GM11168 (cell line): Measurements from ENCODE around the gene ILKAP.

Experiments
- in situ Hi-C: fragments of 300-500 bp; cut with MboI; formaldehyde crosslinking; loops from one replicate; pipeline ENCODE4 v1.12.0; 2022; ENCODE audit warnings: low sequenced_read_pairs; ENCODE audit not compliant: unreplicated experiment

The ILKAP gene, protein sequence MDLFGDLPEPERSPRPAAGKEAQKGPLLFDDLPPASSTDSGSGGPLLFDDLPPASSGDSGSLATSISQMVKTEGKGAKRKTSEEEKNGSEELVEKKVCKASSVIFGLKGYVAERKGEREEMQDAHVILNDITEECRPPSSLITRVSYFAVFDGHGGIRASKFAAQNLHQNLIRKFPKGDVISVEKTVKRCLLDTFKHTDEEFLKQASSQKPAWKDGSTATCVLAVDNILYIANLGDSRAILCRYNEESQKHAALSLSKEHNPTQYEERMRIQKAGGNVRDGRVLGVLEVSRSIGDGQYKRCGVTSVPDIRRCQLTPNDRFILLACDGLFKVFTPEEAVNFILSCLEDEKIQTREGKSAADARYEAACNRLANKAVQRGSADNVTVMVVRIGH

GRCh38 chr2:238203094-238203972, at the start of gene ILKAP:
TSS of gene ILKAP (minus strand) at chr2:238203695. CDS start at chr2:238203553, 142 bp downstream.
- in situ Hi-C loops: no loop called here

GRCh38 chr2:238252766-238253630, 49.5 kb upstream of the ILKAP start:
- in situ Hi-C loops: no loop called here

GRCh38 chr2:238251986-238252385, 48.5 kb upstream of the ILKAP start:
- in situ Hi-C loops: no loop called here

- in situ Hi-C loops: no loop called here
Measured at GRCh38 chr2:238251331-238251730, 47.8 kb upstream of the ILKAP start.

DNA sequence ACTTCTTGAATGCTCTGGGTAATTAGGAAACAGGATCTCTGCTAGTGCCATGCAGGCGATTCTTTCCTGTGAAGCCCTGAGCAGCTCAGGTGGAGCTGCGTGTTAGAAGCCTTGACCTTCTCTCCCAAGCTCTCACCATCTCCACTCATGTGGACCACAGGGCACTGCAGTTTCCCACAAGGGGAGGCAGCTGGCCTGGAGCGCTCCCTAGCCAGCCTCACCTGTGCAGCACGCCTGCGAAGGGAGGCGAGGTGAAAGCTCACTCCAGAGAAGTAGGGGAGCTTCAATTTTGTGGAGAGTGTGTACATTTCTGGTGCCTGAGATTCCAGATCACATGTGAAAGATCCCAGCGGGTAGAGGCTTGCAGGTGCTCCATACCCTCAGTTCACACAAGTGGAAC, 47.4 kb upstream of the ILKAP start:
- in situ Hi-C loops: no loop called here

DNA sequence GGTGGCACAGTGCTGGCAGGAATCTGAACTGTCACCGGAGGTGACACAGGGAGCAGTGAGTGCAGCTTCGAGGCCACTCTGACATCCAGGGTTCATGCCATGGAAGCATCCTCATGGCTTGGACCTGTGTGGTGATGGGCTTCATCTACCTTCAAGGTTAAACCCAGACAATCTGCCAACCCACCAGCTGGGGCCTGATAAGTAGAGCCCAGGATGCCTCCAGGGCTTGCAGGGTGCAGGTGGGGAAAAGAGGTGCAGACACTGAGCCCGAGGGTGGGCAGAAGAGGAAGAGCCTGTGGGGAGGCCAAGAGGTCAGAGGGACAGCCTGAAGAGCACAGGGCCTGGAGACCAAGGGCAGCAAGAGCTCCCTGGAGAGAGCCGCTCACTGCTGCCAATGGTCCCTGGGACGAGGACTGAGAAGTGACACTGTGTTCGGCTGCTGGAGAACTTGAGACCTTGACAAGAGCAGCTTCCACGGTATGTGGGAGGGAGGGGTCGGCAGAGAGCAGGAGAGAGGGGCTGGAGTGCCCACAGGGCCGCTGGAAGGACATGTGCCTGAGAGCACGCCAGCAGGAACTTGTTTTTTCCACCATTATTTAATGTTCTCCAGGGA, 44.5 kb upstream of the ILKAP start:
- in situ Hi-C loops: no loop called here

DNA sequence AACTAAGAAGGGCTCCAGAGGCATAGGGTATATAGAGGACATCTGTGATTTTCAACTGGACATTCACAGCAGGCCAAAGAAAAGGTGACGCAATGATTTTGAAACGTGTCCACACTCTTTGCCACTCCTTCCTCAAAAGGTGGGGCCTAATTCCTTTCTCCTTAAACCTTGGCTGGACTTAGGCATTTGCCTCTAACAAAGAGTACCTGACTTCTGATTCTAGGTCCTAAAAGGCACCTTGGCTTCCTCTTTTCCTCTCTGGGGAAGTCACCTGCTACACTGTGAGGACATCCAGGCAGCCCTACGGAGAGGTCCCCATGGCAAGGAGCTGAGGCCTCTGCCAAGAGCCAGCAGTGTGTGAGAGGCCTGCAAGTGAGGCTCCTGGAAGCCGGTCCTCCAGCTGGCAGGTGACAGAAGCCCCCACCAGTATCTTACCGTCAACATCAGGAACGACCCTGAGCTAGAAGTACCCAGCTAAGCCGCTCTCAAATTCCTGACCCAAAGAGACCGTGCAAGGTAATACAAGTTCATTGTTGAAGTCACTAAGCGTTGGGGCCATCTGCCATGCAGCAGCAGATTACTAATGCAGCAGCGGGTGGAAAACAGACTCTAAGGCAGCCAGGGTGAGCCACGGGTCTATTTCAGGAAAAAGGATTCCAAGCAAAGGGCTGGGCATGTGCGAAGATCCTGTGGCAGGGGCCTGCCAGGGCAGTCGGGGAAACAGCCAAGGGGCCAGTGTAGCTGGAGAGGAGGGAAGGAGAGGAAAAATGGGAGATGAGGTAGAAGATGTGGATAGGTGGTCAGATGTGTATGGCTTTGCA, 43.7 kb upstream of the ILKAP start:
- in situ Hi-C loops: no loop called here

DNA sequence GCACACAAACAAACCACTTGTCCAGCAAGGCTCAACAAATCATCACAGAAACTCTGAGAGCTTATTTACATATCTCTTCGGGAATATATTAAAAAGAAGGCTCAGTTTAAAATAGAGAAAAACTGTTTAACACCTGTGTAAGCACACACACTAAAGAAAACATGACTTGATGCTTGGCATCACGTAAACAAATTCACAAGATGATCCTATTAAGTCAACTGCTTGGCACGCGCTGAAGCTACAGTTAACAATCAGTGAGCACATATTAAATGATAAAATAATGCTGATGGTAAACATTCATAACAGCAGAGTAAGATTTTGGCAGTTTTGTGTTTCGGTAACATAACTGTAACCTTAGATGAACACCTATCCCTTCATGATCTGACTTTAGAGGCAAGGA, 40.7 kb upstream of the ILKAP start:
- in situ Hi-C loops: no loop called here

DNA sequence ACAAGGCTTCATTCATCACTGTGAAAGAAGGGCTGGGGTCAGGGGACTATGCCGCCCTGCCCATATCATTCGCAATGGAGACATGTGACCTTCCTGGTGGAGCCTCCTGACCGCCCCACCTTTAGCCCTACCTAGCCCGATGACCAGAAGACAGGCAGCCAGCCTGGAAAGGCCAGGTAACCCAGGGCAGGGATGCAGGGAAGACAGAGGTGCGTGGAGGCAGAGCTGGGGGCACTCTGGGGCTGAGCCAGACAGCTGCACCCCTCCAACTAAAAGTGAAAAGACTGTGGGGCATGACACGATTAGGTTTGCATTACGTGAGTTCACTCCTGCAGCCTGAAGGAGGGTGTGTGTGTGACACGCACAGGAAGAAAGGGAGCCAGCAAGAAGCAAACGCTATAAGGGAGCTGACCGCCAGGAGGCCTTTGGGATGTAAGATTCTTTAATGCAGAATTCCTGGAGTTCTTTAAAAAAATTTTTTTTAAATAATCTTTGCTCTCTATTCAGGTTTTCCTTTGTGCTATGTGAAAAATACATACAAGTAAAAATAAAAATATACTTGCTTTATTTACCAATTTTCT, 40.1 kb upstream of the ILKAP start:
- in situ Hi-C loops: no loop called here

DNA sequence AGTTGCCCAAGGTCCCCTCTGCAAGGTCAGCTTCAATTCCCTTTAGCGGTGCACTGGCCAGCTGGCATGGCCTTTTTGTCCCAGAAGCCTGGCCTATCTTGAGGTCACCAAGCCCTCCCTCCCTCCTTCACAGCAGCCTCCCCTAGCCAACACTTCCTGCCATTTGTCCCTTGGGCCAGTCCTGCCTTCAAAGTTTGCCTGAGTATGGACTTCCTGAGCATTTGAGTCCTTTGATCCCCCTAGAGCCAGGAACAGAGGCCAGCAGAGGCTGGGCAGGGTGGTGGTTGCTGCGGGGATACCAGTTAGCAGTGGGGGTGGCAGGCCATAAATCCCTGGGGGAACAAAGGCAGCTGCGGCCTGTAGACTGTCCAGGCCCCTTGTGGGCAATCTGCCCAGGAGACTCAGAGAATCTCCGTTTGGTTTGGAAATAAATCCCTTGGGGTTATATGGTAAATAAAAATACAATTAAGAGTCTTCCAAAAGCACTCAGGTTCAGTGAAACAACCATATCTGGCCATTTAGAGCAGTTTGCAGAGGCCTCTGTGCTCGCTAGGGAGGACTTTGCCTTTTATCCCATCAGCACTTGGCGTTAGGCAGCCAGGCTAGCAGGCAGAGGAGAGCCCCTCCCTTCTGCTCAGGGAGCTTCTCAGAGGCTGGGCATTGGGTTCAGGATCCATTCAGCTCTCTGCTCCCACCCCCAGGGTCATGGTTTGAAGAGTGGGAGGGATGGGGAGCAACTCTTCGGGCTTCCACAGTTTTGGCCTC, 39.4 kb upstream of the ILKAP start:
- in situ Hi-C loops: no loop called here

DNA sequence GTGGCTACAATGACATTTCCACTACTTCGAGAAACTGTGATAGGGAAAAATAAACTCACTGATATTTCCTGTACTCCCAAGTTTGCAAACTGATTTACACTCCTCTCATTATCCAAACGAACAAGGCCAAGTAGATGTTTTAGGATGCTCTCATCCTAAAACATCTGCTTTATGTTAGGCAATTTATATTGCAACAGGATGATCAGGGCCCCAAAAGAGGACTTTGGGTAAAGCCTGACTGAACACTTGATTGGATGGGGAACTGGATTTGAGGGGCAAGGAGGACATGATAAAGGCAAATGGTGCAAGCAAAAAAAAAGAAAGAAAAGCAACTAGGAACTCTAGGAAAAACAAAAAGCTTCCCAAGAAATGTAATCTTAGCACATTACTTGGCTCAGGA, 38.5 kb upstream of the ILKAP start:
- in situ Hi-C loops: no loop called here

DNA sequence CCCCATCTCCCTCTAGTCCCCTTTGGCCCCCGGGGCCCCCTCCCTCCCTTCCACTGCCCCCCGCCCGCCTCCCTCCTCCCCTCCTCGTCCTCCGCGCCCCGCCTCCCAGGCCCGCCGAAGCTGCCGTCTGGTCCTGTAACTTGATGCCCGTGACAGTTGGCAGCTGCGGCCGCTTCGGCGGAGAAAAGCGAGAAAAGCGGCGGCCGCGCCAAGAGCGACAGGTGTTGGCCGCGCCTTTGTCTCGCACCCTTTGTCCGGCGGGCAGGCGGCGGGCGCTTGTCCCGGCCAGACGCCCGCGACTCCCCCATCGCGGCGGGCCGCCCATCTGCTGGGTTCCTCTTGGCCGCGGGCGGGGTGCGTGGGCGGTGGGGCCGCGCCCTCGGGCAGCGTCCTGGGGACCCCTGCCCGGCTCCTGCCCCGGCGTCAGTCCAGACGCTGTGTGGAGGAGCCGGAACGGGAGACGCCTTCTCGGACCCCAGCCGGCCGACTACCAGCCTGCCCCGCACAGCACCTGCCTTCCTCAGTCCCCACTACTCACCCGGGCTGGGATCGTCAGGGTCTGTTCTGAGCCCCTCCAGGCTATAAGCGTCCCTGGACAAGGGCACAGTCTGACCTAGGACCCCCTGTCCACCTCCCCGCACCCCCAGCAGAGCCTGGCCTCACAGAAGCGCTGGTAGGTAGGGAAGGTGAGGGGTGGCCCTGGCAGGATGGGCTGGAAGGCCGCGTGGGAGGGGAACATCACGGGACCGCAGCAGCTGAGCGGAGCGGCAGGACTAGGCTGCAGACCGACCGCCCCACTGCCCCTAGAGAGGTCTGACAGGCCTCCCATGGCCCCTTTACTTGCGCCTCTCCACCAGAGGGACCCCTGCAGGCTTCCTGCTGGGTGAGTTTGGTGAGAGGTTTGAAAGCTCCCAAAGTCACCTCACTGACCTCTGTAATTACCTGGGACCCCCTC, 37.5 kb upstream of the ILKAP start:
- in situ Hi-C loops: no loop called here

DNA sequence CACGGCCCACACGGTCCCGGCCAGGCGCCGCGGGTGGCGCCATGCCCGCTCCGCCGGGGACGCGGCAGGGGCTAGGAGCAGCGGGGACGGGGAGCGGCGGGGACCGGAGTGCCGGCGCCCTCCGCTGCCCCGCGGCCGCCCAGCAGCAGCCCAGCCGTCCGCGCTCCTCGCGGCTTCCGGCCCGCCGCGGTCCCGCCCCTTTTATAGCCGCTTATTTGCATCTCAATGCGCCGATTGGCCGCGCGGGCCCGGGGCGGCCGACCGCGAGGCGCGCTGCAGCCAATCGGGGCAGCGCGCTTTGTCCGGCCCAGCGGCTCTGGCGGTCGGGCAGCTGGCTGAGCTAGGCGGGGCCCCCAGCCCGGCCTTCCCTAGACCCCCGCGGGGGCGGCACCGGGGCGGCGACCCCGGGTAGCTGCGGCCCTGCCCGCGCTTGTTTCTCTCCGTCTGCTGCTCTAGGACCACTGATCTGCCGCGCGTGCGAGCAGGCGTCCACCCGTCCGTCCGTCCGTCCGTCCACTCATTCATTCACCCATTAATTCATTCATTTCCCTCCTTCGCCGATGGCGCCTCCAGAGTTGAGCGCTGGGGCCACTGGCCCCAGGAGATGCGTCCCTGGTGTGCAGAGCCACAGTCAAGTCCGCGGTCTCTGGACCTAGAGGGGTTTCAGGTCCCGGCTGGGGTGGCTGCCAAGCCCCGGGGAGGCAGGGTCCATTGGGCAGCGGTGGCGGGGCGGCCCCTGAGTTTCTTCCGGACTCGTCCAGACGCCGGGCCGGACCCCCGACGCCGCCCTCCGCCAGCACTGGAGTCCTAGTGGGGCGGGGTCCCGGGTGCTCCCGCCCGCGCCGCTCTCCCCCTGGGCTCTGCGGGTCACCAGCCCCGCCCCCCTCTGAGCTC, 36.6 kb upstream of the ILKAP start, which contains the start of gene HES6:
Gene HES6 (minus strand): TSS at position 176 of the 894 bp plus-strand sequence. CDS start 133 bp downstream, at position 43.
- in situ Hi-C loops: no loop called here

DNA sequence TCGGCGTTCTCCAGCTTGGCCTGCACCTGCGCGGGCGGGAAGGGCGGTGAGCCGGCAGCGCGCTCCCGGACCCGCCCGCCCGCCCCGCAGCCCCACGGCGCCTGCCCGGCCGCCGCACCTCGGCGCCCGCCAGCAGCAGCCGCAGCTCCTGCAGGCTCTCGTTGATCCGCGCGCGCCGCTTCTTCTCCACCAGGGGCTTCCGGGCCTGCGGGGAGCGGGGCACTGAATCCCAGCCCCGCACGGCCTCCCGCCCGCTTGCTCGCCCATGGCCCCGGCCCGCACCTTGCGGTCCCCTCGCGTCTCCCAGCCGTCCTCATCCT, 36.0 kb upstream of the ILKAP start:
- in situ Hi-C loops: no loop called here

DNA sequence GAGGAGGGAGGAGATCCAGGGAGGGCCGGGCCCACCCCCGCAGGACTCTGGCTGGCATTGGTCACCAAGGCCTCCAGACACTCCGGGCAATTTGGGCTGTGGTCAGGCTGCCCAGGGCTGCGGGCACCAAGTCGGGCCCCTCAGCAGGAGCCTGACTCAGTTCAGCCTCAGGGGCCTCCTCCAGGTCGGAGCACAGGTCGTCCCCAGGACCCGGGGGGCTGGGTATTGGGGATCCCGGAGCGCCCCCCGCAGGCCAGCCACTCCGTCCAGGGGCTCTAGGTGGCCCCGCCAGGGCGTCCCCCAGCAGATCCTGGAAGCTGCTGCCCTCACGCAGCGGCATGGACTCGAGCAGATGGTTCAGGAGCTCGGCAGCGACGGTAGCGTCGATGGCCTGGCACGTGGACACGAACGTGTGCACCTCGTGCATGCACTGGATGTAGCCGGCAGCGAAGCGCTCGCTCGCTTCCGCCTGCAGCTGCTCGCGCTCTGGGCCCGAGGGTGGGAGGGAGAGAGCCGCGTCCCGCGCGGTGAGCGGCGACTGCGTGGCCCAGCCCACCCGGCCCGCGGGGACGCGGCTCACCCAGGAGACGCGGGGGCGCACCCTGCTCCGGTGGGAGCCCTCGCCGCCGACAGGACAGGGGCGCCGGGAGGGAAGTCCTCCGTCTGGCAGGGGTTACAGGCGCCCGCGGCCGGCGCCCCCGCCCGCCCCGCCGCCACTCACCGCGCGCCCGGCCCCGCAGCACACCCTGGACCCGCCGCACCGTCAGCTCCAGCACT, 35.5 kb upstream of the ILKAP start:
- in situ Hi-C loops: no loop called here
